ENCODE results near the gene NFIX.

- TF ChIP-seq CTCF (IDR thresholded peaks at IDR 0.05) = no peak
- TF ChIP-seq EP300 (IDR thresholded peaks at IDR 0.05) = no peak
- no peak for TF ChIP-seq POLR2AphosphoS5 (IDR thresholded peaks at IDR 0.05)
Observed at GRCh38 chr19:13133241-13133870, 138.1 kb downstream of the NFIX start.
